Stimulated activated CD8-positive, alpha-beta memory T cell treated with anti-CD3 and anti-CD28 coated beads, Interleukin-4, amount 100 ng/mL, for 48 hours (primary cell): Measurements from ENCODE around the gene CTSA.
"Not testable (repeated sequence)": the region's sequence is repeated elsewhere in the genome, so short reads cannot be mapped to it uniquely, and the experiment has no call there.

Source experiments
- DNase-seq: peaks from one replicate; pipeline ENCODE4 v3.0.0-alpha.2; 2020

Gene CTSA

GRCh38 chr20:45867136-45867818, 23.9 kb upstream of the CTSA start:
- DNase-seq: no peak

- DNase-seq: no peak
Observed at GRCh38 chr20:45867819-45868176, 23.3 kb upstream of the CTSA start.

GRCh38 chr20:45872626-45873025, 18.5 kb upstream of the CTSA start:
- DNase-seq: no peak

GRCh38 chr20:45873409-45874103, 17.6 kb upstream of the CTSA start:
- no peak for DNase-seq

- DNase-seq: not testable (repeated sequence)
Observed at GRCh38 chr20:45874104-45874481, 17.0 kb upstream of the CTSA start.

GRCh38 chr20:45874576-45874975, 16.6 kb upstream of the CTSA start:
- DNase-seq: no peak

- DNase-seq: no peak
Observed at GRCh38 chr20:45878076-45878761, 12.9 kb upstream of the CTSA start.

- DNase-seq: peak; percentile 100
Observed at GRCh38 chr20:45880988-45881788, 9.9 kb upstream of the CTSA start, which contains the start of gene ZSWIM1. Gene ZSWIM1, plus strand, starts transcription at chr20:45881227. Its CDS starts 1,366 bp downstream, at chr20:45882593.

- no peak for DNase-seq
Observed at GRCh38 chr20:45882469-45883099, 8.6 kb upstream of the CTSA start.

GRCh38 chr20:45883100-45883469, 8.1 kb upstream of the CTSA start:
- DNase-seq: no peak

- DNase-seq: no peak
Observed at GRCh38 chr20:45886590-45887345, 4.4 kb upstream of the CTSA start.

GRCh38 chr20:45887346-45887715, 3.8 kb upstream of the CTSA start, which contains the start of gene SPATA25:
Gene SPATA25, minus strand, starts transcription at chr20:45887622. Its CDS starts 32 bp downstream, at chr20:45887590.
- no peak for DNase-seq

GRCh38 chr20:45888681-45889080, 2.5 kb upstream of the CTSA start:
- DNase-seq: no peak

- peak; percentile 72 for DNase-seq
Observed at GRCh38 chr20:45890077-45890984, 804 bp upstream of the CTSA start.

GRCh38 chr20:45892049-45892825, 1.1 kb downstream of the CTSA start:
- no peak for DNase-seq

GRCh38 chr20:45892828-45893500, 1.8 kb downstream of the CTSA start:
- peak; percentile 53 for DNase-seq

- no peak for DNase-seq
Observed at GRCh38 chr20:45893831-45894230, 2.7 kb downstream of the CTSA start.

- DNase-seq: no peak
Observed at GRCh38 chr20:45894797-45895196, 3.7 kb downstream of the CTSA start.

GRCh38 chr20:45896641-45897161, 5.6 kb downstream of the CTSA start:
- no peak for DNase-seq
